GM12878 (cell line): ENCODE data around the gene NAA60.

ENCODE experiments used
- ATF7 ChIP-seq: fragments of 450-650 bp; IDR thresholded peaks from 2 replicates; pipeline ENCODE4 v1.6.1; 2016; ENCODE audit warnings: low read depth, mild to moderate bottlenecking
- CTCF ChIP-seq, 3 experiments: IDR thresholded peaks in 2 of 3; conservative IDR thresholded peaks in 1 of 3; 2 replicates each; pipeline ENCODE4 v1.5.1; 2011; ENCODE audit warnings: low read depth in 3 of 3, low read length in 3 of 3, mild to moderate bottlenecking in 3 of 3, control low read depth in 2 of 3, moderate library complexity in 2 of 3, inconsistent platforms in 1 of 3, mixed read lengths in 1 of 3; ENCODE audit not compliant: control insufficient read depth in 2 of 3, insufficient read depth in 1 of 3; ENCODE audit errors: extremely low read depth in 1 of 3
- POLR2A ChIP-seq: IDR thresholded peaks from 2 replicates; pipeline ENCODE4 v1.6.1; 2011; ENCODE audit warnings: low read depth, mild to moderate bottlenecking, low read length
- POLR2AphosphoS2 ChIP-seq: IDR thresholded peaks from 2 replicates; pipeline ENCODE4 v1.6.1; 2011; ENCODE audit warnings: low read depth, mild to moderate bottlenecking, low read length, improper control_type of control experiment, moderate library complexity
- SIN3A ChIP-seq: IDR thresholded peaks from 2 replicates; pipeline ENCODE4 v1.6.1; 2012; ENCODE audit warnings: low read depth, low read length, improper control_type of control experiment
- SMC3 ChIP-seq: IDR thresholded peaks from 2 replicates; pipeline ENCODE4 v1.6.1; 2011; ENCODE audit warnings: low read length, improper control_type of control experiment, borderline replicate concordance

GRCh38 chr16:3413730-3414379 is 29.6 kb upstream of the NAA60 start:
- TF ChIP-seq ATF7 (no peak), CTCF (IDR thresholded peaks at IDR 0.05 in 2 of 3, conservative IDR thresholded peaks at IDR 0.05 in 1 of 3; ENCODE audit: control insufficient read depth in 2 of 3, extremely low read depth in 1 of 3, insufficient read depth in 1 of 3, low read depth in 3 of 3, low read length in 3 of 3) (no peak), POLR2A (no peak), POLR2AphosphoS2 (no peak), SIN3A (no peak), SMC3 (no peak)
